ENCODE data around the gene FNDC3B. TPM values are rescaled to one million over a fixed set of nuclear protein-coding genes. Genes with fewer than 3 reads are reported as not detected.

The FNDC3B gene
- total and polyA plus RNA-seq, 9 of the 15 experiments (the other 6 are each of a cell fraction or from before 2014, with no cell fraction given): 7.0 to 35.8 (median 16.2) TPM

DNA sequence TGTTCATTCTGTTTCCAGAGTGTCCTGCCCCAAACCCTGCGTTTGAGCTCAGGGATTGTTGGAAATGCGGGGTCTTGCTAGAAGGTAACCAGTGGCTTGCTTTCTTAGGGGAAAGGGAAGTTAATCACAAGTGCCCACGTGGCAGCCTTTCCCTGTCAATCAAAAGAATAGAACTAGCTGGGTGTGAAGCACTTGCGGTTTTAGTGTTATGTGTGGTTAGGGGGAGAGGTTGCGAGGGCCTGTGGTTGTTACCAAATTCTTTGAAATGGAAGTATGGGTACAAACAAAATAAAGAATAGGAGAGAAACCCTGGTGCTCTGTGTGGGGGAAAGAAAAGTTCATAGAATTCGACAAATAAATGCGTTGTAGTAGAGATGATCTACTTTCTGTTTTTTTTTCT, 67.6 kb downstream of the FNDC3B start (continued):
- TF ChIP-seq, protein P1, sequence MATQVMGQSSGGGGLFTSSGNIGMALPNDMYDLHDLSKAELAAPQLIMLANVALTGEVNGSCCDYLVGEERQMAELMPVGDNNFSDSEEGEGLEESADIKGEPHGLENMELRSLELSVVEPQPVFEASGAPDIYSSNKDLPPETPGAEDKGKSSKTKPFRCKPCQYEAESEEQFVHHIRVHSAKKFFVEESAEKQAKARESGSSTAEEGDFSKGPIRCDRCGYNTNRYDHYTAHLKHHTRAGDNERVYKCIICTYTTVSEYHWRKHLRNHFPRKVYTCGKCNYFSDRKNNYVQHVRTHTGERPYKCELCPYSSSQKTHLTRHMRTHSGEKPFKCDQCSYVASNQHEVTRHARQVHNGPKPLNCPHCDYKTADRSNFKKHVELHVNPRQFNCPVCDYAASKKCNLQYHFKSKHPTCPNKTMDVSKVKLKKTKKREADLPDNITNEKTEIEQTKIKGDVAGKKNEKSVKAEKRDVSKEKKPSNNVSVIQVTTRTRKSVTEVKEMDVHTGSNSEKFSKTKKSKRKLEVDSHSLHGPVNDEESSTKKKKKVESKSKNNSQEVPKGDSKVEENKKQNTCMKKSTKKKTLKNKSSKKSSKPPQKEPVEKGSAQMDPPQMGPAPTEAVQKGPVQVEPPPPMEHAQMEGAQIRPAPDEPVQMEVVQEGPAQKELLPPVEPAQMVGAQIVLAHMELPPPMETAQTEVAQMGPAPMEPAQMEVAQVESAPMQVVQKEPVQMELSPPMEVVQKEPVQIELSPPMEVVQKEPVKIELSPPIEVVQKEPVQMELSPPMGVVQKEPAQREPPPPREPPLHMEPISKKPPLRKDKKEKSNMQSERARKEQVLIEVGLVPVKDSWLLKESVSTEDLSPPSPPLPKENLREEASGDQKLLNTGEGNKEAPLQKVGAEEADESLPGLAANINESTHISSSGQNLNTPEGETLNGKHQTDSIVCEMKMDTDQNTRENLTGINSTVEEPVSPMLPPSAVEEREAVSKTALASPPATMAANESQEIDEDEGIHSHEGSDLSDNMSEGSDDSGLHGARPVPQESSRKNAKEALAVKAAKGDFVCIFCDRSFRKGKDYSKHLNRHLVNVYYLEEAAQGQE (IDR thresholded peaks at IDR 0.05; ENCODE audit: borderline replicate concordance): 0 out of 2 replicates have a peak, but pooled peaks have one; percentile 9
- TF ChIP-seq, protein P1 (CRISPR knock-in tag; IDR thresholded peaks at IDR 0.05; ENCODE audit: low read depth): no peak
- TF ChIP-seq RNF2 (IDR thresholded peaks at IDR 0.05) (peak; percentile 48; the same call in 1 of the 2 replicates), BHLHE40 (IDR thresholded peaks at IDR 0.05; ENCODE audit: low read length) (peak; percentile 71), BRD4 (IDR thresholded peaks at IDR 0.05) (no peak), SMARCE1 (IDR thresholded peaks at IDR 0.05) (peak; percentile 63; the same call in 1 of the 2 replicates), SP2 (IDR thresholded peaks at IDR 0.05; ENCODE audit: extremely low read depth, low read depth, low read length, poor library complexity, severe bottlenecking) (no peak), KAT7 (CRISPR knock-in tag; IDR thresholded peaks at IDR 0.05; ENCODE audit: borderline replicate concordance) (no peak), HDAC1 (IDR thresholded peaks at IDR 0.05) (peak in 1 of 2 experiments; percentile 57; a peak in 1 of 4 replicates), L3MBTL2 (IDR thresholded peaks at IDR 0.05) (peak; percentile 92)
- TF ChIP-seq, protein P2, sequence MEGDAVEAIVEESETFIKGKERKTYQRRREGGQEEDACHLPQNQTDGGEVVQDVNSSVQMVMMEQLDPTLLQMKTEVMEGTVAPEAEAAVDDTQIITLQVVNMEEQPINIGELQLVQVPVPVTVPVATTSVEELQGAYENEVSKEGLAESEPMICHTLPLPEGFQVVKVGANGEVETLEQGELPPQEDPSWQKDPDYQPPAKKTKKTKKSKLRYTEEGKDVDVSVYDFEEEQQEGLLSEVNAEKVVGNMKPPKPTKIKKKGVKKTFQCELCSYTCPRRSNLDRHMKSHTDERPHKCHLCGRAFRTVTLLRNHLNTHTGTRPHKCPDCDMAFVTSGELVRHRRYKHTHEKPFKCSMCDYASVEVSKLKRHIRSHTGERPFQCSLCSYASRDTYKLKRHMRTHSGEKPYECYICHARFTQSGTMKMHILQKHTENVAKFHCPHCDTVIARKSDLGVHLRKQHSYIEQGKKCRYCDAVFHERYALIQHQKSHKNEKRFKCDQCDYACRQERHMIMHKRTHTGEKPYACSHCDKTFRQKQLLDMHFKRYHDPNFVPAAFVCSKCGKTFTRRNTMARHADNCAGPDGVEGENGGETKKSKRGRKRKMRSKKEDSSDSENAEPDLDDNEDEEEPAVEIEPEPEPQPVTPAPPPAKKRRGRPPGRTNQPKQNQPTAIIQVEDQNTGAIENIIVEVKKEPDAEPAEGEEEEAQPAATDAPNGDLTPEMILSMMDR (IDR thresholded peaks at IDR 0.05 in 2 of 3, conservative IDR thresholded peaks at IDR 0.05 in 1 of 3; ENCODE audit: insufficient read depth in 2 of 3, low read depth in 1 of 3, low read length in 3 of 3): no peak
- TF ChIP-seq, protein P3, sequence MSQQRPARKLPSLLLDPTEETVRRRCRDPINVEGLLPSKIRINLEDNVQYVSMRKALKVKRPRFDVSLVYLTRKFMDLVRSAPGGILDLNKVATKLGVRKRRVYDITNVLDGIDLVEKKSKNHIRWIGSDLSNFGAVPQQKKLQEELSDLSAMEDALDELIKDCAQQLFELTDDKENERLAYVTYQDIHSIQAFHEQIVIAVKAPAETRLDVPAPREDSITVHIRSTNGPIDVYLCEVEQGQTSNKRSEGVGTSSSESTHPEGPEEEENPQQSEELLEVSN (IDR thresholded peaks at IDR 0.05; ENCODE audit: borderline replicate concordance in 1 of 2, extremely low read depth in 1 of 2, insufficient read depth in 1 of 2, insufficient read length in 1 of 2, low read depth in 1 of 2, low read length in 1 of 2, poor library complexity in 1 of 2, severe bottlenecking in 1 of 2): peak; percentile 12 to 29
- TF ChIP-seq, protein P4, sequence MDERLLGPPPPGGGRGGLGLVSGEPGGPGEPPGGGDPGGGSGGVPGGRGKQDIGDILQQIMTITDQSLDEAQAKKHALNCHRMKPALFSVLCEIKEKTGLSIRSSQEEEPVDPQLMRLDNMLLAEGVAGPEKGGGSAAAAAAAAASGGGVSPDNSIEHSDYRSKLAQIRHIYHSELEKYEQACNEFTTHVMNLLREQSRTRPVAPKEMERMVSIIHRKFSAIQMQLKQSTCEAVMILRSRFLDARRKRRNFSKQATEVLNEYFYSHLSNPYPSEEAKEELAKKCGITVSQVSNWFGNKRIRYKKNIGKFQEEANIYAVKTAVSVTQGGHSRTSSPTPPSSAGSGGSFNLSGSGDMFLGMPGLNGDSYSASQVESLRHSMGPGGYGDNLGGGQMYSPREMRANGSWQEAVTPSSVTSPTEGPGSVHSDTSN (CRISPR knock-in tag; IDR thresholded peaks at IDR 0.05; ENCODE audit: low read depth): peak; percentile 85
- TF ChIP-seq, protein P4 (tag; conservative IDR thresholded peaks at IDR 0.05; ENCODE audit: low read depth): peak; percentile 94
